Measurements from ENCODE around the gene SMYD3. TPM values are rescaled to one million over a fixed set of nuclear protein-coding genes. Genes with fewer than 3 reads are reported as not detected.

SMYD3 gene
- total RNA-seq, 1 donor, result 171 TPM

DNA sequence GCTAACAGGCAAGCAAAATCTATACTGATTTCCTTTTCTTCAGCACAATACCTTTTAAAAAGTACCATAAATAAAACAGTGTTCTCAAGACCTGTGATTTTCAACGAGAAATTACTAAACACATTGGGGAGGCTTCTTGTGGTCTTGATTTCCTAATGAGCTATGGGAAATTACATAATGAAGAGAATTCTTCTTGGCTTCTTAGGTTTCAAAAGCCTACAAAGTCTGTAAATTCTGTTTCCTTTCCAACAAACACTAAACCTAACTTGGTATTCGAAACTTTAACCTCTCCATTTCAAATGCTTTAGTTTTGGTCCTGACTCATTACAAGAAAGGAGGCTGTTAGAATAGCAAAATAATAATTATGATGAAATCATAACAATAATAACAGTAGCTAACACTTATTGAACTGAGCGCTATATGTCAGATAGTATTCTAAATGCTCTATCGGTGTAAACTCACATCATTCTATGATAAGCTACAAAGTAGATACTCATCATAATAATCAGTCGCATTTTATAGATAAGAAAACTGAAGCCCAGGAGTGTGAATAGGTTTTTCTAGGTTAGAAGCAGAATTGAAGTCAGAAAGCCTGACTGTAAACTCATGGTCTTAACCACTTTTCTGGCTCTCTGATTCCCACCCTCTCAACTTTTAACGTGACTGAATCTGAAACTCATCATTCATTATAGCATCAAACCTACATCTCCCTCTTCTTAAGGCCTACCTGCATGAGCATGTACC lies 486.7 kb downstream of the SMYD3 start:
- no peaks in the 10 kb centered on the region for H4K20me1 ChIP-seq (ENCODE audit: insufficient read depth, low read length)
- H3K9me3 ChIP-seq (ENCODE audit: low read depth, low read length), result no peaks in the 10 kb centered on the region
- TF ChIP-seq, protein P1, sequence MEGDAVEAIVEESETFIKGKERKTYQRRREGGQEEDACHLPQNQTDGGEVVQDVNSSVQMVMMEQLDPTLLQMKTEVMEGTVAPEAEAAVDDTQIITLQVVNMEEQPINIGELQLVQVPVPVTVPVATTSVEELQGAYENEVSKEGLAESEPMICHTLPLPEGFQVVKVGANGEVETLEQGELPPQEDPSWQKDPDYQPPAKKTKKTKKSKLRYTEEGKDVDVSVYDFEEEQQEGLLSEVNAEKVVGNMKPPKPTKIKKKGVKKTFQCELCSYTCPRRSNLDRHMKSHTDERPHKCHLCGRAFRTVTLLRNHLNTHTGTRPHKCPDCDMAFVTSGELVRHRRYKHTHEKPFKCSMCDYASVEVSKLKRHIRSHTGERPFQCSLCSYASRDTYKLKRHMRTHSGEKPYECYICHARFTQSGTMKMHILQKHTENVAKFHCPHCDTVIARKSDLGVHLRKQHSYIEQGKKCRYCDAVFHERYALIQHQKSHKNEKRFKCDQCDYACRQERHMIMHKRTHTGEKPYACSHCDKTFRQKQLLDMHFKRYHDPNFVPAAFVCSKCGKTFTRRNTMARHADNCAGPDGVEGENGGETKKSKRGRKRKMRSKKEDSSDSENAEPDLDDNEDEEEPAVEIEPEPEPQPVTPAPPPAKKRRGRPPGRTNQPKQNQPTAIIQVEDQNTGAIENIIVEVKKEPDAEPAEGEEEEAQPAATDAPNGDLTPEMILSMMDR (IDR thresholded peaks at IDR 0.05; ENCODE audit: extremely low read depth, low read depth, low read length), result no peak
- H2AFZ ChIP-seq (ENCODE audit: low read length), result no peak overlapping the region
- H3K79me2 ChIP-seq (ENCODE audit: insufficient read depth, low read length), result no peaks in the 10 kb centered on the region
- H3K4me1 ChIP-seq (ENCODE audit: insufficient read depth, low read length), result no peaks in the 10 kb centered on the region
- DNase-seq (ENCODE audit: insufficient read length, low spot score, missing footprints), result no peak
- no peak overlapping the region for H3K27ac ChIP-seq (ENCODE audit: low read depth, low read length)
- no peaks in the 10 kb centered on the region for H3K27me3 ChIP-seq (ENCODE audit: insufficient read depth, low read length)
- H3K4me3 ChIP-seq (ENCODE audit: insufficient read depth, low read length), result no peak overlapping the region
- no peak overlapping the region for H3K4me2 ChIP-seq (ENCODE audit: insufficient read depth, low read length)
- H3K36me3 ChIP-seq (ENCODE audit: insufficient read depth, low read length), result no peaks in the 10 kb centered on the region

DNA sequence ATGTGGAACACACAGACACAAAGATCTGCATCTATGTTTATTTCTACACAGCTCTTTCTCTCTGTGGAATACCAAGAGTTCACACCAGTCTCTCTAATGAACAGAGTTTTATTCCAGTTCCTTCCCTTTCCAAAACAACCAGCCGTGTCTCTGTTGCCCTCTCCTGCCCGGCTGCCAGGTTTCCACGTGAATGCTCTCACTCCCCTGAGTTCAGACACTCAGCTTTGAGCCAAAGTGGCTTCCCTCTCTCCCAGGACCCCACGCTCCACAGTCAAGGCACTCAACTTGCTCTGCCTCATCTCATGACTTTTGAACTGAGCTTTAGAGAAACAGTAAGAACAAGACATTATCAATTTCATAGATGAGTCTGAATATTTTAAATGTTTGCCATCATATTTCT lies 488.9 kb downstream of the SMYD3 start:
- H3K79me2 ChIP-seq (ENCODE audit: insufficient read depth, low read length), result no peaks in the 10 kb centered on the region
- no peak overlapping the region for H3K4me2 ChIP-seq (ENCODE audit: insufficient read depth, low read length)
- no peaks in the 10 kb centered on the region for H3K9me3 ChIP-seq (ENCODE audit: low read depth, low read length)
- TF ChIP-seq, protein P1 (IDR thresholded peaks at IDR 0.05; ENCODE audit: extremely low read depth, low read depth, low read length), result no peak
- H3K27me3 ChIP-seq (ENCODE audit: insufficient read depth, low read length), result no peaks in the 10 kb centered on the region
- H4K20me1 ChIP-seq (ENCODE audit: insufficient read depth, low read length), result no peaks in the 10 kb centered on the region
- no peaks in the 10 kb centered on the region for H3K4me1 ChIP-seq (ENCODE audit: insufficient read depth, low read length)
- H3K36me3 ChIP-seq (ENCODE audit: insufficient read depth, low read length), result no peaks in the 10 kb centered on the region
- no peak overlapping the region for H3K27ac ChIP-seq (ENCODE audit: low read depth, low read length)
- H2AFZ ChIP-seq (ENCODE audit: low read length), result no peak overlapping the region
- DNase-seq (ENCODE audit: insufficient read length, low spot score, missing footprints), result no peak
- no peak overlapping the region for H3K4me3 ChIP-seq (ENCODE audit: insufficient read depth, low read length)

DNA sequence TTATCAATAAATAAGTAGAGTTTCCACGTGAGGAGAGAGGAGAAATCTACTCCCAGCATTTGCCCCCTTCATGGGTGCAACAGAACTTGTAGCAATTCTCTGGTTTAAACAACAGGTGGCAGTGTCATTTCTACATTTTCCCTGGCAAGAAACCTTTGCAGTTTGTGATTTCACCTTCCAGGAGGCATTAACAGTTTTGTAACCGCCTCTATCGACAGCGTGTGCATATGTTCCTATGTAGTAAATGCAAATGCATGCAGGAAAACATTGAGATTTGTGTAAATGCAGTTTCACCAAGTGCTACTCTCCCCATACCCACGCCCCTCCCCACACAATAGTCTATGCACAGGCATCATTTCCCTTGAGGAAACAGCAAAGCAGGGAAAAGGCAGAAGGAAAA lies 494.7 kb downstream of the SMYD3 start:
- Histone ChIP-seq H3K4me1 (ENCODE audit: insufficient read depth, low read length) (no peaks in the 10 kb centered on the region), H2AFZ (ENCODE audit: low read length) (no peak overlapping the region), H3K4me3 (ENCODE audit: insufficient read depth, low read length) (no peak overlapping the region), H3K4me2 (ENCODE audit: insufficient read depth, low read length) (no peak overlapping the region), H3K36me3 (ENCODE audit: insufficient read depth, low read length) (no peaks in the 10 kb centered on the region), H3K27ac (ENCODE audit: low read depth, low read length) (no peak overlapping the region), H3K9me3 (ENCODE audit: low read depth, low read length) (no peaks in the 10 kb centered on the region), H4K20me1 (ENCODE audit: insufficient read depth, low read length) (no peaks in the 10 kb centered on the region), H3K27me3 (ENCODE audit: insufficient read depth, low read length) (no peaks in the 10 kb centered on the region), H3K79me2 (ENCODE audit: insufficient read depth, low read length) (no peaks in the 10 kb centered on the region)
- TF ChIP-seq, protein P1 (IDR thresholded peaks at IDR 0.05; ENCODE audit: extremely low read depth, low read depth, low read length), result peak; percentile 62
- DNase-seq (ENCODE audit: insufficient read length, low spot score, missing footprints), result no peak

DNA sequence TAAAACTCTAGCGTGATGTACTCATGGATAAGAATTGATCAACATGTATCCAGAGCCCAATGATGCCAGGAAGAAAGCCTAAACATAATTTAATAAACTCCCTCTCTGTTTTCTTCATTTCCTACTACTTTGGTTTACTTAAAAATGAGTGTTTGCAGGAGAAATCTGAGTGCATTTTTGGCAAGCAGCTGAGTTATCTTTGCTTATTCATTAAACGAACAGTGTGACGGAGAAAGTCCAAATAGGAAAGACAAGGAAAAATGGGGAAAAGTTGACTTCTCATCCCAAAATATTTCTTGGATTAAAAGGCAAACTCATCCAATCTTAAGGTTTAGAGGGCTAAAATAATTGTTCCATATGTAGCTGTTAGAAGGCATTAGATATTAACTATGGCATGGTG lies 496.7 kb downstream of the SMYD3 start:
- Histone ChIP-seq H3K4me3 (ENCODE audit: insufficient read depth, low read length) (no peak overlapping the region), H3K9me3 (ENCODE audit: low read depth, low read length) (no peaks in the 10 kb centered on the region), H3K27me3 (ENCODE audit: insufficient read depth, low read length) (no peaks in the 10 kb centered on the region), H3K4me1 (ENCODE audit: insufficient read depth, low read length) (peaks cover 4% of the 10 kb centered on the region), H3K79me2 (ENCODE audit: insufficient read depth, low read length) (no peaks in the 10 kb centered on the region), H2AFZ (ENCODE audit: low read length) (no peak overlapping the region), H3K27ac (ENCODE audit: low read depth, low read length) (no peak overlapping the region), H4K20me1 (ENCODE audit: insufficient read depth, low read length) (no peaks in the 10 kb centered on the region), H3K36me3 (ENCODE audit: insufficient read depth, low read length) (no peaks in the 10 kb centered on the region), H3K4me2 (ENCODE audit: insufficient read depth, low read length) (no peak overlapping the region)
- no peak for DNase-seq (ENCODE audit: insufficient read length, low spot score, missing footprints)
- TF ChIP-seq, protein P1 (IDR thresholded peaks at IDR 0.05; ENCODE audit: extremely low read depth, low read depth, low read length), result no peak
